H1 (cell line): ENCODE results near the gene ZFAND3. TPM values are rescaled to one million over a fixed set of nuclear protein-coding genes. Genes with fewer than 3 reads are reported as not detected.

Experiments
- CTCF ChIA-PET: fragments of 300-600 bp; sonication (Branson Sonifier 250); formaldehyde crosslinking; loops from one replicate; lab custom pipeline; 2021; ENCODE audit not compliant: partially characterized antibody; lab: Charles Lee
- POLR2A ChIA-PET: fragments of 300-600 bp; sonication (Branson Sonifier 250); formaldehyde crosslinking; loops from one replicate; lab custom pipeline; 2021; ENCODE audit warnings: inconsistent platforms; ENCODE audit not compliant: partially characterized antibody; lab: Charles Lee
- DNase-seq, 2 experiments: peaks; one replicate each; pipeline versions ENCODE4 v3.0.0 to v3.0.0-alpha.2; 2010 to 2022; ENCODE audit warnings: low spot score in 2 of 2, low read depth in 1 of 2, mixed read lengths in 1 of 2
- FAIRE-seq: peaks from 2 replicates; lab custom pipeline; 2011; peaks lifted over from hg19 to GRCh38; lab: Jason Lieb, UNC
- H2AFZ ChIP-seq: 2 replicates; pipeline ENCODE4 v1.8.1; 2012; ENCODE audit warnings: low read length, inconsistent platforms
- H2AK5ac ChIP-seq: 2 replicates; pipeline ENCODE4 v1.6.1; 2013; ENCODE audit warnings: low read depth, low read length
- H2BK120ac ChIP-seq: replicated peaks from 2 replicates; pipeline ENCODE3; 2013; ENCODE audit warnings: low read depth, low read length, inconsistent platforms
- H2BK12ac ChIP-seq: 2 replicates; pipeline ENCODE4 v1.6.1; 2013; ENCODE audit warnings: low read depth, low read length
- H2BK15ac ChIP-seq: 2 replicates; pipeline ENCODE4 v1.6.1; 2013; ENCODE audit warnings: low read length
- H2BK20ac ChIP-seq: 2 replicates; pipeline ENCODE4 v1.6.1; 2013; ENCODE audit warnings: low read length
- H2BK5ac ChIP-seq: 2 replicates; pipeline ENCODE4 v1.6.1; 2013; ENCODE audit warnings: low read depth, low read length
- H3K14ac ChIP-seq: 2 replicates; pipeline ENCODE4 v1.6.1; 2013; ENCODE audit warnings: inconsistent platforms; ENCODE audit not compliant: insufficient read length
- H3K18ac ChIP-seq: 2 replicates; pipeline ENCODE4 v1.6.1; 2013; ENCODE audit warnings: low read length; ENCODE audit errors: extremely low read depth
- H3K23ac ChIP-seq: 2 replicates; pipeline ENCODE4 v1.6.1; 2013; ENCODE audit warnings: inconsistent platforms; ENCODE audit not compliant: insufficient read length
- H3K23me2 ChIP-seq: 2 replicates; pipeline ENCODE4 v1.6.1; 2013; ENCODE audit warnings: low read depth, low read length
- H3K27ac ChIP-seq: 2 replicates; pipeline ENCODE4 v1.6.1; 2011; ENCODE audit warnings: low read depth, low read length, inconsistent platforms
- H3K27me3 ChIP-seq, 4 experiments: replicated peaks in 1 of 4; 1 replicate in 1 of 4; 2 replicates in 3 of 4; pipeline versions ENCODE4 v1.6.1 to v1.8.1; 2011 to 2013; ENCODE audit warnings: low read length in 3 of 4, mild to moderate bottlenecking in 3 of 4, inconsistent platforms in 2 of 4, mixed read lengths in 2 of 4, moderate library complexity in 1 of 4; ENCODE audit not compliant: control insufficient read depth in 3 of 4, insufficient read depth in 3 of 4; ENCODE audit errors: extremely low read depth in 1 of 4
- H3K36me3 ChIP-seq, 4 experiments: 2 replicates each; pipeline versions ENCODE4 v1.6.1 to v1.8.1; 2011 to 2013; ENCODE audit warnings: mild to moderate bottlenecking in 4 of 4, low read length in 3 of 4, moderate library complexity in 2 of 4, control low read depth in 1 of 4, inconsistent platforms in 1 of 4; ENCODE audit not compliant: insufficient read depth in 4 of 4, control insufficient read depth in 2 of 4
- H3K4ac ChIP-seq: replicated peaks from 2 replicates; pipeline ENCODE3; 2013; ENCODE audit warnings: low read length, low read depth, mixed read lengths, inconsistent platforms; ENCODE audit not compliant: insufficient read length
- H3K4me1 ChIP-seq, 4 experiments: replicated peaks in 1 of 4; 1 replicate in 1 of 4; 2 replicates in 3 of 4; pipeline versions ENCODE4 v1.6.1 to v1.8.1; 2011 to 2013; ENCODE audit warnings: low read length in 3 of 4, inconsistent platforms in 2 of 4, mixed read lengths in 1 of 4; ENCODE audit not compliant: insufficient read depth in 4 of 4, control insufficient read depth in 3 of 4
- H3K4me2 ChIP-seq, 2 experiments: 2 replicates each; pipeline versions ENCODE4 v1.6.1 to v1.8.1; 2011 to 2013; ENCODE audit warnings: low read depth in 2 of 2, low read length in 2 of 2, control low read depth in 1 of 2, inconsistent platforms in 1 of 2, mild to moderate bottlenecking in 1 of 2; ENCODE audit not compliant: insufficient read depth in 1 of 2
- H3K4me3 ChIP-seq, 4 experiments: fragments of 200-600, 300-600 bp in 1 of 4; sonication (generic), shearing (Covaris generic), sonication (Bioruptor Twin) in 1 of 4; 2 replicates each; pipeline versions ENCODE4 v1.5.1 to v1.8.1; 2011 to 2016; ENCODE audit warnings: low read length in 4 of 4, low read depth in 3 of 4, control low read depth in 2 of 4, inconsistent platforms in 2 of 4, mild to moderate bottlenecking in 2 of 4, mixed read lengths in 1 of 4, moderate library complexity in 1 of 4; ENCODE audit not compliant: insufficient read depth in 2 of 4; ENCODE audit errors: extremely low read depth in 1 of 4
- H3K56ac ChIP-seq: replicated peaks from 2 replicates; pipeline ENCODE3; 2013; ENCODE audit warnings: low read depth, mild to moderate bottlenecking, mixed read lengths, low read length, inconsistent platforms; ENCODE audit not compliant: insufficient read length
- H3K79me1 ChIP-seq: 2 replicates; pipeline ENCODE4 v1.6.1; 2013; ENCODE audit warnings: low read depth, low read length, control low read depth
- H3K79me2 ChIP-seq, 2 experiments: 2 replicates each; pipeline versions ENCODE4 v1.6.1 to v1.8.1; 2012 to 2013; ENCODE audit warnings: low read length in 2 of 2, mild to moderate bottlenecking in 2 of 2, inconsistent platforms in 1 of 2; ENCODE audit not compliant: insufficient read depth in 2 of 2, control insufficient read depth in 1 of 2
- H3K9ac ChIP-seq, 4 experiments: replicated peaks in 1 of 4; 1 replicate in 1 of 4; 2 replicates in 3 of 4; pipeline versions ENCODE4 v1.6.1 to v1.8.1; 2011 to 2013; ENCODE audit warnings: low read depth in 3 of 4, low read length in 3 of 4, control low read depth in 2 of 4, mild to moderate bottlenecking in 2 of 4, moderate library complexity in 2 of 4, inconsistent platforms in 1 of 4; ENCODE audit errors: extremely low read depth in 1 of 4
- H3K9me3 ChIP-seq, 2 experiments: 2 replicates each; pipeline versions ENCODE4 v1.6.1 to v1.8.1; 2012 to 2013; ENCODE audit warnings: mild to moderate bottlenecking in 2 of 2, moderate library complexity in 2 of 2, control low read depth in 1 of 2, inconsistent platforms in 1 of 2, low read depth in 1 of 2, low read length in 1 of 2, mixed read lengths in 1 of 2; ENCODE audit not compliant: insufficient read depth in 2 of 2
- H4K20me1 ChIP-seq, 2 experiments: replicated peaks in 1 of 2; 2 replicates each; pipeline versions ENCODE3 to v1.8.1; 2011 to 2013; ENCODE audit warnings: inconsistent platforms in 2 of 2, low read length in 2 of 2, mild to moderate bottlenecking in 1 of 2; ENCODE audit not compliant: insufficient read depth in 2 of 2, control insufficient read depth in 1 of 2
- H4K5ac ChIP-seq: 2 replicates; pipeline ENCODE4 v1.6.1; 2013; ENCODE audit warnings: low read length, low read depth, mixed read lengths, inconsistent platforms; ENCODE audit not compliant: insufficient read length
- H4K8ac ChIP-seq: 2 replicates; pipeline ENCODE4 v1.8.0; 2013; ENCODE audit warnings: mild to moderate bottlenecking, moderate library complexity, low read length, inconsistent platforms; ENCODE audit not compliant: insufficient read depth; ENCODE audit errors: extremely low read depth
- H4K91ac ChIP-seq: replicated peaks from 2 replicates; pipeline ENCODE3; 2013; ENCODE audit warnings: low read length, mixed read lengths, inconsistent platforms; ENCODE audit not compliant: insufficient read length
- CHD2 ChIP-seq: IDR thresholded peaks from 2 replicates; pipeline ENCODE4 v1.6.1; 2012; ENCODE audit warnings: low read length, improper control_type of control experiment
- CREB1 ChIP-seq: IDR thresholded peaks from 2 replicates; pipeline ENCODE4 v1.6.1; 2012; ENCODE audit warnings: inconsistent platforms
- KDM4A ChIP-seq: IDR thresholded peaks from one replicate; pipeline ENCODE4 v1.7.1; 2012; ENCODE audit warnings: low read depth, mild to moderate bottlenecking, moderate library complexity, low read length, inconsistent platforms; ENCODE audit not compliant: severe bottlenecking
- NRF1 ChIP-seq: IDR thresholded peaks from 2 replicates; pipeline ENCODE4 v1.6.1; 2011; ENCODE audit warnings: mild to moderate bottlenecking, low read depth, low read length, improper control_type of control experiment
- PHF8 ChIP-seq: fragments of 200-600 bp; sonication (generic); conservative IDR thresholded peaks from 2 replicates; pipeline ENCODE4 v1.7.1; 2012; ENCODE audit warnings: low read depth, mild to moderate bottlenecking, inconsistent platforms, low read length, moderate library complexity
- RAD21 ChIP-seq, 2 experiments: IDR thresholded peaks in 1 of 2; conservative IDR thresholded peaks in 1 of 2; 2 replicates each; pipeline ENCODE4 v1.6.1; 2011; ENCODE audit warnings: low read depth in 2 of 2, low read length in 2 of 2, improper control_type of control experiment in 1 of 2, inconsistent platforms in 1 of 2, mild to moderate bottlenecking in 1 of 2, moderate library complexity in 1 of 2
- SIN3A ChIP-seq, 2 experiments: IDR thresholded peaks in 1 of 2; conservative IDR thresholded peaks in 1 of 2; 2 replicates each; pipeline ENCODE4 v1.6.1; 2011 to 2012; ENCODE audit warnings: low read length in 2 of 2, improper control_type of control experiment in 1 of 2, low read depth in 1 of 2, mild to moderate bottlenecking in 1 of 2
- SP1 ChIP-seq: IDR thresholded peaks from 2 replicates; pipeline ENCODE4 v1.6.1; 2011; ENCODE audit warnings: low read depth, low read length
- SP4 ChIP-seq: IDR thresholded peaks from 2 replicates; pipeline ENCODE4 v1.6.1; 2012; ENCODE audit warnings: low read length, inconsistent platforms
- SUZ12 ChIP-seq: fragments of 200-600 bp; sonication (generic); IDR thresholded peaks from 2 replicates; pipeline ENCODE4 v1.6.1; 2012; ENCODE audit warnings: mild to moderate bottlenecking, inconsistent platforms, low read length, moderate library complexity, mixed read lengths
- WGBS, 2 experiments: shearing (Covaris generic) in 1 of 2; methylation state at CpG; one replicate each; pipeline versions ENCODE4 v1.1.6 to v1.1.7; 2013 to 2015; ENCODE audit warnings: low lambda C conversion rate in 2 of 2, mixed read lengths in 2 of 2, inconsistent platforms in 1 of 2, low coverage in 1 of 2, missing lambda C conversion rate in 1 of 2; ENCODE audit not compliant: insufficient replicate concordance in 2 of 2, insufficient coverage in 1 of 2, insufficient read length in 1 of 2; ENCODE audit errors: extremely low coverage in 1 of 2, missing lambda C conversion rate in 1 of 2; 5-methylcytosine and 5-hydroxymethylcytosine counted together
- polyA plus RNA-seq, 7 experiments: library from polyadenylated mRNA; depleted of rRNA in 3 of 7; stranded (reverse) in 5 of 7; unstranded in 2 of 7; fragments of >200 nt in 5 of 7; fragments of 200-250 nt in 2 of 7; gene quantifications; 1 replicate in 5 of 7; 2 replicates in 1 of 7; 4 replicates in 1 of 7; pipeline versions ENCODE4 v1.2.1 to v1.2.3, GENCODE V29; 2011 to 2013; ENCODE audit warnings: missing spikeins in 2 of 7, mixed read lengths in 2 of 7
- total RNA-seq: library from RNA; stranded (reverse); fragmentation: NEBNext Ultra II Directional; extraction: Animal tissue kit (Norgen Biotek cat#: 25700); gene quantifications from 2 replicates; pipeline ENCODE4 v1.2.1, GENCODE V29; 2021
- TF ChIP-seq, protein P1 (sequence below): IDR thresholded peaks from 2 replicates; pipeline ENCODE4 v1.6.1; 2012; ENCODE audit warnings: inconsistent platforms
- TF ChIP-seq, protein P2 (sequence below): IDR thresholded peaks from 2 replicates; pipeline ENCODE4 v1.6.1; 2012; ENCODE audit warnings: low read length, inconsistent platforms

Gene ZFAND3
- total and polyA plus RNA-seq, 2 of the 8 experiments (the other 6 are each of a cell fraction or from before 2014, with no cell fraction given) = 13.0 to 51.3 TPM

DNA sequence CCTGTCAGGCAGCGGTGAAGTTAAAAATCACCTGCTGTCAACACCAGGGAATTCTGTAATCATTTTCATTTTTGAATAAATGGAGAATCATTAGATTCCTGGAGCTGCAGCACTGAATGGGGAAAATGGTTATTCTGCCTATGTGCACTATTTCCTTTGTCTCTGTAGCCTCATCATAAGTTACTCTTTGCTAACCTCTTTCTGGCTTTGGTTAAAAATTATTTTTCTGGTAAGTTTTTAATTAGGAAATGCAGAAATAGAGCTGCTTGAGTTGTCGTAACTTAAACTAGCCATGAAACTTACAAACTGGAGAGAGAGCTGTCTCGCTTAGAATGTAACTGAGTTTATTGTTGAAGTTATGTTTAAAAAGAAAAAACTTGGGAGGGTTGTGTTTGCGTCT, 28.8 kb downstream of the ZFAND3 start:
- CTCF ChIA-PET = interaction anchor here (0.6 kb wide), 1 partner anchor 155 kb away, joined by 3 read pairs; no protein-coding TSS in a partner anchor
- H3K27ac ChIP-seq = no peak overlapping the region
- no peak overlapping the region for H3K56ac ChIP-seq
- no peak overlapping the region for H2BK120ac ChIP-seq
- WGBS, 2 experiments = 93% methylated on average over 4 of the region's 4 CpGs; no CpG with 5 or more reads in 1 of the 2 experiments
- no peaks in the 10 kb centered on the region for H3K27me3 ChIP-seq
- H3K79me1 ChIP-seq = peaks cover 3% of the 10 kb centered on the region; the same call in 1 of the 2 replicates
- H4K91ac ChIP-seq = no peak overlapping the region
- H2AK5ac ChIP-seq = no peak overlapping the region
- no peak overlapping the region for H2BK20ac ChIP-seq
- no peaks in the 10 kb centered on the region for H3K23me2 ChIP-seq
- FAIRE-seq (no peak), DNase-seq (no peak)
- peaks cover 4 to 13% of the 10 kb centered on the region in 2 experiments for H4K20me1 ChIP-seq
- TF ChIP-seq KDM4A = no peak
- TF ChIP-seq SP4 = no peak
- TF ChIP-seq, protein P1, sequence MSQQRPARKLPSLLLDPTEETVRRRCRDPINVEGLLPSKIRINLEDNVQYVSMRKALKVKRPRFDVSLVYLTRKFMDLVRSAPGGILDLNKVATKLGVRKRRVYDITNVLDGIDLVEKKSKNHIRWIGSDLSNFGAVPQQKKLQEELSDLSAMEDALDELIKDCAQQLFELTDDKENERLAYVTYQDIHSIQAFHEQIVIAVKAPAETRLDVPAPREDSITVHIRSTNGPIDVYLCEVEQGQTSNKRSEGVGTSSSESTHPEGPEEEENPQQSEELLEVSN = no peak
- no peak for TF ChIP-seq SP1
- no peak for TF ChIP-seq RAD21 (IDR thresholded peaks at IDR 0.05 in 1 of 2, conservative IDR thresholded peaks at IDR 0.05 in 1 of 2; ENCODE audit: low read depth in 2 of 2, low read length in 2 of 2)
- TF ChIP-seq, protein P2, sequence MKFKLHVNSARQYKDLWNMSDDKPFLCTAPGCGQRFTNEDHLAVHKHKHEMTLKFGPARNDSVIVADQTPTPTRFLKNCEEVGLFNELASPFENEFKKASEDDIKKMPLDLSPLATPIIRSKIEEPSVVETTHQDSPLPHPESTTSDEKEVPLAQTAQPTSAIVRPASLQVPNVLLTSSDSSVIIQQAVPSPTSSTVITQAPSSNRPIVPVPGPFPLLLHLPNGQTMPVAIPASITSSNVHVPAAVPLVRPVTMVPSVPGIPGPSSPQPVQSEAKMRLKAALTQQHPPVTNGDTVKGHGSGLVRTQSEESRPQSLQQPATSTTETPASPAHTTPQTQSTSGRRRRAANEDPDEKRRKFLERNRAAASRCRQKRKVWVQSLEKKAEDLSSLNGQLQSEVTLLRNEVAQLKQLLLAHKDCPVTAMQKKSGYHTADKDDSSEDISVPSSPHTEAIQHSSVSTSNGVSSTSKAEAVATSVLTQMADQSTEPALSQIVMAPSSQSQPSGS = no peak
- TF ChIP-seq CREB1 = no peak
- no peak for TF ChIP-seq NRF1
- no peak for TF ChIP-seq SUZ12
- no peak for TF ChIP-seq PHF8
- no peak for TF ChIP-seq SIN3A (conservative IDR thresholded peaks at IDR 0.05 in 1 of 2, IDR thresholded peaks at IDR 0.05 in 1 of 2; ENCODE audit: low read depth in 1 of 2, low read length in 2 of 2)
- no peak for TF ChIP-seq CHD2
- no peak overlapping the region for H3K23ac ChIP-seq
- H3K79me2 ChIP-seq = peaks cover 7 to 80% of the 10 kb centered on the region in 2 experiments; a peak in 3 of 4 replicates
- H3K9me3 ChIP-seq = no peaks in the 10 kb centered on the region
- no peaks in the 10 kb centered on the region for H3K36me3 ChIP-seq
- no peak overlapping the region for H3K4me2 ChIP-seq
- no peak overlapping the region for H4K8ac ChIP-seq
- H3K9ac ChIP-seq = no peak overlapping the region
- H3K4ac ChIP-seq = no peak overlapping the region
- H2BK12ac ChIP-seq = no peak overlapping the region
- no peak overlapping the region for H3K14ac ChIP-seq
- no peak overlapping the region for H4K5ac ChIP-seq
- no peaks in the 10 kb centered on the region for H3K4me1 ChIP-seq
- H3K4me3 ChIP-seq = no peak overlapping the region
- no peak overlapping the region for H3K18ac ChIP-seq
- no peak overlapping the region for H2BK15ac ChIP-seq
- no peak overlapping the region for H2BK5ac ChIP-seq
- H2AFZ ChIP-seq = no peak overlapping the region
- POLR2A ChIA-PET = no interaction called here
